Chondrocyte (in vitro differentiated cells): ENCODE results near the gene MCC. TPM values are rescaled to one million over a fixed set of nuclear protein-coding genes. Genes with fewer than 3 reads are reported as not detected.

Source experiments
- DNase-seq: peaks from one replicate; pipeline ENCODE4 v3.0.0; 2021; ENCODE audit warnings: mixed read lengths, low spot score
- H3K27ac Mint-ChIP-seq: one replicate; pipeline ENCODE4 v1.8.0; 2021; ENCODE audit warnings: mild to moderate bottlenecking, moderate library complexity, mixed read lengths; ENCODE audit not compliant: unreplicated experiment
- H3K27me3 Mint-ChIP-seq: 2 replicates; pipeline ENCODE4 v1.8.0; 2021; ENCODE audit warnings: low read depth, mixed read lengths
- H3K36me3 Mint-ChIP-seq: 2 replicates; pipeline ENCODE4 v1.8.0; 2021; ENCODE audit warnings: low read depth, mixed read lengths
- H3K4me1 Mint-ChIP-seq: 2 replicates; pipeline ENCODE4 v1.8.0; 2021; ENCODE audit warnings: low read depth, mild to moderate bottlenecking, mixed read lengths
- H3K4me3 Mint-ChIP-seq: one replicate; pipeline ENCODE4 v1.8.0; 2021; ENCODE audit warnings: mild to moderate bottlenecking, moderate library complexity, mixed read lengths; ENCODE audit not compliant: unreplicated experiment
- H3K9me3 Mint-ChIP-seq: 2 replicates; pipeline ENCODE4 v1.8.0; 2021; ENCODE audit warnings: low read depth, mixed read lengths
- total RNA-seq: library from RNA; stranded (reverse); gene quantifications from 3 replicates; pipeline ENCODE4 v1.2.1, GENCODE V29; 2021
- TF ChIP-seq, protein P1 (sequence below): fragments of 200-600 bp; sonication (generic); IDR thresholded peaks from 2 replicates; pipeline ENCODE4 v1.5.0; 2021; ENCODE audit warnings: antibody characterized with exemption, mild to moderate bottlenecking, moderate library complexity

MCC gene
- total RNA-seq, 1 donor from 2014 or later, result 15.0 TPM

DNA sequence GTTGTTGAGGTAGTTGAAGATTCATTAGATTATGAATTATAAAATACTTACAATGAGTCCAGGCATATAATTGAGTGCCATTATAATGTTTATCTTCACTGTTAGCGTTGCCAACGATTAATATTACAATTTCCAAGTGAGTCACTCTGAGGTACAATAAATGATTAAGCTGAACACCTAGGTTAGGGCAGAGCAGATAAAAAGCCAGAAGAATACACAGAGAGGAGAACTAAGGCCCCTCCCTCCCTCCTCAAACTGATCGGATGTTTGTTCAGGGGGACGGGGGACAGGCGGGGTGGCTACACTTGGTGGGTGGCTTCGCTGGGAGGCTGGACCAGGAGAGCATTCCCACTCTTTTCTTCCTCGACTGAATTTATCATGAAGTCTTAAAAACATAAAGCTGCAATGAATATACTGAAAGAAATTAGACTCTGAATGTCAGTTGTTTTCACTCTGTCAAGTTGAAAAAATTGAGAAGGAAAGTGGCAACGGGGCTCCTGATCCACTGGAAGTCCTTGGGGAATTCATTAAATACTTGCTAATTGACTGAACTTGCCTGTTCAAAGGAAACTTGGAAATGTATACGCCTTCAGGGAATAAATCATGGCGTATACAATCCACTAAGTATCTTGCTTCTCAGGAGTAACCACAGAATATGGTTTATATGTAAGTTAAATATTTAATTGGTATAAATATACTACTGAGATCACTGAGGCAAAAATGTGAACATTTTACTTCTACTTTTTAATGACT lies 251.5 kb downstream of the MCC start:
- H3K4me1 Mint-ChIP-seq, result peaks cover 24% of the 10 kb centered on the region

DNA sequence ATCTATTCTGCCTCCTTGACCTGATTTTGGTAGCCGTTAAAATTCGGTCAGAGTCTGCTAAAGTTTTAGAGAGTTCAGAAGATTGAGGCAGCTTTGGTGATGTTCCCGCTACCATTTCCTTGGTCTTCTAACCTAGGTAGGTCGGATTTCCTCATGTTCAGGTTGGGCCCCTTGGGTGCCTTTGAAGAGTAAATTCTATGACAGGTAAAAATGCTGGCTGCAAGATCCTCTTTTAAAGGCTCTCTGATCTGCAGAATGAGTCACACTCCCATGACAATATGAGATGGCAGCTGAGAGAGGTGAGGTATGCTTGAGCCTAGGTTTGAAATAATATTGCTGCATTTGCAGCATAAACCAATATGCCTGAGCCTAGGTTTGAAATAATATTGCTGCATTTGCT lies 252.4 kb downstream of the MCC start:
- no peak overlapping the region for H3K4me3 Mint-ChIP-seq
- no peak overlapping the region for H3K27ac Mint-ChIP-seq
- no peaks in the 10 kb centered on the region for H3K36me3 Mint-ChIP-seq
- H3K4me1 Mint-ChIP-seq, result peaks cover 31% of the 10 kb centered on the region
- TF ChIP-seq, protein P1, sequence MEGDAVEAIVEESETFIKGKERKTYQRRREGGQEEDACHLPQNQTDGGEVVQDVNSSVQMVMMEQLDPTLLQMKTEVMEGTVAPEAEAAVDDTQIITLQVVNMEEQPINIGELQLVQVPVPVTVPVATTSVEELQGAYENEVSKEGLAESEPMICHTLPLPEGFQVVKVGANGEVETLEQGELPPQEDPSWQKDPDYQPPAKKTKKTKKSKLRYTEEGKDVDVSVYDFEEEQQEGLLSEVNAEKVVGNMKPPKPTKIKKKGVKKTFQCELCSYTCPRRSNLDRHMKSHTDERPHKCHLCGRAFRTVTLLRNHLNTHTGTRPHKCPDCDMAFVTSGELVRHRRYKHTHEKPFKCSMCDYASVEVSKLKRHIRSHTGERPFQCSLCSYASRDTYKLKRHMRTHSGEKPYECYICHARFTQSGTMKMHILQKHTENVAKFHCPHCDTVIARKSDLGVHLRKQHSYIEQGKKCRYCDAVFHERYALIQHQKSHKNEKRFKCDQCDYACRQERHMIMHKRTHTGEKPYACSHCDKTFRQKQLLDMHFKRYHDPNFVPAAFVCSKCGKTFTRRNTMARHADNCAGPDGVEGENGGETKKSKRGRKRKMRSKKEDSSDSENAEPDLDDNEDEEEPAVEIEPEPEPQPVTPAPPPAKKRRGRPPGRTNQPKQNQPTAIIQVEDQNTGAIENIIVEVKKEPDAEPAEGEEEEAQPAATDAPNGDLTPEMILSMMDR, result no peak
- no peak for DNase-seq
- no peaks in the 10 kb centered on the region for H3K9me3 Mint-ChIP-seq
- H3K27me3 Mint-ChIP-seq, result no peaks in the 10 kb centered on the region

More for the DNA sequence above, 251.5 kb downstream of the MCC start:
- H3K4me3 Mint-ChIP-seq, result no peak overlapping the region
- no peaks in the 10 kb centered on the region for H3K27me3 Mint-ChIP-seq
- H3K36me3 Mint-ChIP-seq, result no peaks in the 10 kb centered on the region
- no peak overlapping the region for H3K27ac Mint-ChIP-seq
- DNase-seq, result no peak
- TF ChIP-seq, protein P1, result no peak
- H3K9me3 Mint-ChIP-seq, result no peaks in the 10 kb centered on the region

DNA sequence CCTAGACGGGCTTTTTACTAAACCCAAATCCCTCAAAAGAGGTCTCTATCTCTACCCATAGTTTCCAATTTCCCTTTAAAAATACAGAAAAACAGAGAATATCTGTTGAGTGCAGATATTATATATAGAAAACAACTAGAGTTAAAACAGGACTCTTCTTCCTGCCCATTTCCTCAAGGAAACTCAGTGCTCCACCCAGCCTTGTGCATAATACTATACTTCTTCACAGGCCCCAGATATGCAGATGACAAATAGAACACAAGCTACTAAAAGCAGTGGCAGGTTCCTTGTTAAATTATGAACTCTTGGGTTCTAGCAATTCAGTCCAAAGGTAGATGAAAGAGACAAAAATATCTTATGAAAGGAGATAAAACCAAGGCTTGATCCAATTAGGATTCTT lies 253.7 kb downstream of the MCC start:
- Mint-ChIP-seq H3K9me3 (no peaks in the 10 kb centered on the region), H3K4me1 (peaks cover 35% of the 10 kb centered on the region), H3K27ac (no peak overlapping the region), H3K36me3 (no peaks in the 10 kb centered on the region), H3K27me3 (no peaks in the 10 kb centered on the region), H3K4me3 (no peak overlapping the region)
- no peak for DNase-seq
- TF ChIP-seq, protein P1, result no peak

DNA sequence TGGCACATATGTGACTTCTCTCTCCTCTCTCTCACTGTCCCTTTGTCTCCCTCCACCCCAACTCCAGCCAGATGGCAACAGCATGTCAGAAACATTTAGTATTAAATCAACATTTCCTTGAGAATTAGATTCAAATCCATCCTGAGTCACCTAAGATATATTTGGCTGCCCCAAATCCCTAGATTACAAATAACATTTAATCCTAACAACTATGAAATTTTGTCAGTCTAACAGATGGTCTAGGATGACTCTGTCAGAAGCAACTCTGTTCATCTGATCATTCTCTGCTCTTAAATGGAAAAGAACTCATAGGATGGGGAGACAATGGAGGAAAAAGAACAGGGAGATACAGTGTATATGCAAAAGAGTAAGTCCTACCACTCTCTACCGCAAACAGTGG lies 254.6 kb downstream of the MCC start:
- no peaks in the 10 kb centered on the region for H3K9me3 Mint-ChIP-seq
- H3K27ac Mint-ChIP-seq, result no peak overlapping the region
- no peaks in the 10 kb centered on the region for H3K36me3 Mint-ChIP-seq
- H3K27me3 Mint-ChIP-seq, result no peaks in the 10 kb centered on the region
- no peak overlapping the region for H3K4me3 Mint-ChIP-seq
- TF ChIP-seq, protein P1, result no peak
- no peak for DNase-seq
- peaks cover 35% of the 10 kb centered on the region for H3K4me1 Mint-ChIP-seq

DNA sequence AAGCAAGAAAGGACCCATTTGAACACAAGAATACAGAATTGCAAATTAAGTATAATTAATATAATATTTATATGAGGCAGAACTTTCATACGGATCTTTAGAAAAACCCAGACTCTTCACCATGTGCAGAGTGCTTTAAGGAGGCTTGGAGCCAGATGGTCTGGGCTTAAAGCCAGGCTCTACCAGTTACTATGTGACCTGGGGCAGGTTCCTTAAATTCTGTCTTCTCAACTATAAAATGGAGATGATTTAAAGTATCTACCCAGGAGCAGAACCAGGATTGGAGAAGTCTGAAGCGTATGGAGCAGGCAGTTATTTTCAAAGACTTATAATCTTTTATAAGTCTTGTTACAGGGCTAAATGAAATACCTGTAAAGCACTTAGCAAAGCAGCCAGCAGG lies 255.6 kb downstream of the MCC start:
- H3K9me3 Mint-ChIP-seq, result no peaks in the 10 kb centered on the region
- no peaks in the 10 kb centered on the region for H3K36me3 Mint-ChIP-seq
- no peak overlapping the region for H3K27ac Mint-ChIP-seq
- no peak overlapping the region for H3K4me3 Mint-ChIP-seq
- H3K27me3 Mint-ChIP-seq, result no peaks in the 10 kb centered on the region
- DNase-seq, result no peak
- H3K4me1 Mint-ChIP-seq, result peaks cover 33% of the 10 kb centered on the region
- TF ChIP-seq, protein P1, result no peak
